Endothelial cell of umbilical vein (primary cell): ENCODE data around the gene FUBP3.

Experiments
- CTCF ChIP-seq, 2 donors: IDR thresholded peaks; 1 replicate in 1 of 2; 2 replicates in 1 of 2; pipeline ENCODE4 v1.5.1; 2011; ENCODE audit warnings: low read length in 2 of 2, mild to moderate bottlenecking in 2 of 2, moderate library complexity in 2 of 2, control low read depth in 1 of 2, inconsistent platforms in 1 of 2, low read depth in 1 of 2; ENCODE audit not compliant: insufficient read depth in 1 of 2; ENCODE audit errors: extremely low read depth in 1 of 2
- EZH2 ChIP-seq: IDR thresholded peaks from 2 replicates; pipeline ENCODE4 v1.6.1; 2012; ENCODE audit warnings: borderline replicate concordance, low read depth, mild to moderate bottlenecking, moderate library complexity, low read length, inconsistent platforms; ENCODE audit not compliant: severe bottlenecking
- GATA2 ChIP-seq: IDR thresholded peaks from 2 replicates; pipeline ENCODE4 v1.7.0; 2011; ENCODE audit warnings: low read depth, mild to moderate bottlenecking, moderate library complexity, mixed read lengths, low read length; ENCODE audit not compliant: insufficient read length, insufficient read depth

DNA sequence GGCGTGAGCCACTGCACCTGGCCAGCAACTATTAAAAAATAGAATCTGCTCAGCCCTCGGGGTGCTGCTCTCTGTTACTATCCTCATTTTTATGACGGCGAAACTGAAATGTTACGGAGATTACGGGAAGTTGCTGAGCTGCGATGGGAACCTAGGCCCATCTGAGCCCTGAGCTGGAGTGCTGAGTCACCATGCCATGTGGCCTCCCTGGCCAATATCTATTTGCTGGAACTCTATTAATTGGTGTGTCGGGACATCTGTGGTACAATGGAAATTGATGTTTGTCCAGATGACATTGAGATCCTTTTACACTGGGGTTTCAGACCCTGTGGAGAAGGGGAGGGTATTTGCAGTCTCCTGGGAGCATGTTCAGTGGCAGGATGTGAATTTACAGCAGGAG lies 93.1 kb downstream of the FUBP3 start:
- TF ChIP-seq EZH2: no peak
- no peak for TF ChIP-seq GATA2
- no peak for TF ChIP-seq CTCF (IDR thresholded peaks at IDR 0.05; ENCODE audit: extremely low read depth in 1 of 2, insufficient read depth in 1 of 2, low read depth in 1 of 2, low read length in 2 of 2)
